NCI-H526 treated with DMSO at 0.1 percent for 48 hours (cell line): Measurements from ENCODE around the gene CNPY3.
A peak's percentile ranks its signal among the peaks of the same experiment; 100 is the strongest.

Experiments used
- DNase-seq: peaks from one replicate; lab custom pipeline; 2025; lab: John Stamatoyannopoulos, UW

CNPY3 gene

GRCh38 chr6:42960243-42961019 lies 31.2 kb downstream of the CNPY3 start, which contains the start of gene GNMT:
Gene GNMT, plus strand, starts transcription at chr6:42960754. Its CDS starts 14 bp downstream, at chr6:42960768.
- peak; percentile 67 for DNase-seq

- DNase-seq: no peak
Observed at GRCh38 chr6:42961020-42961470, 31.8 kb downstream of the CNPY3 start.

- DNase-seq: no peak
Observed at GRCh38 chr6:42962096-42962495, 32.8 kb downstream of the CNPY3 start.

- DNase-seq: no peak
Observed at GRCh38 chr6:42962502-42963178, 33.4 kb downstream of the CNPY3 start.

- DNase-seq: no peak
Observed at GRCh38 chr6:42963179-42963854, 34.0 kb downstream of the CNPY3 start.

- peak; percentile 24 for DNase-seq
Observed at GRCh38 chr6:42963855-42964605, 34.8 kb downstream of the CNPY3 start.

- no peak for DNase-seq
Observed at GRCh38 chr6:42966571-42966970, 37.3 kb downstream of the CNPY3 start.

- DNase-seq: no peak
Observed at GRCh38 chr6:42967228-42967627, 37.9 kb downstream of the CNPY3 start.

GRCh38 chr6:42968126-42968701 lies 38.9 kb downstream of the CNPY3 start:
- no peak for DNase-seq

- no peak for DNase-seq
Observed at GRCh38 chr6:42968783-42969182, 39.5 kb downstream of the CNPY3 start.

- no peak for DNase-seq
Observed at GRCh38 chr6:42969431-42969830, 40.2 kb downstream of the CNPY3 start.

GRCh38 chr6:42969934-42970333 lies 40.7 kb downstream of the CNPY3 start:
- no peak for DNase-seq

- DNase-seq: no peak
Observed at GRCh38 chr6:42970871-42971612, 41.8 kb downstream of the CNPY3 start.

GRCh38 chr6:42971746-42972327 lies 42.6 kb downstream of the CNPY3 start:
- DNase-seq: no peak

- no peak for DNase-seq
Observed at GRCh38 chr6:42973926-42974325, 44.6 kb downstream of the CNPY3 start.

GRCh38 chr6:42974919-42975505 lies 45.7 kb downstream of the CNPY3 start:
- no peak for DNase-seq

- DNase-seq: no peak
Observed at GRCh38 chr6:42978487-42978838, 49.2 kb downstream of the CNPY3 start.

- DNase-seq: peak; percentile 80
Observed at GRCh38 chr6:42978839-42979522, 49.7 kb downstream of the CNPY3 start, which contains the start of gene PEX6. Gene PEX6, minus strand, starts transcription at chr6:42979181. Its CDS starts 31 bp downstream, at chr6:42979150.

GRCh38 chr6:42979523-42980177 lies 50.4 kb downstream of the CNPY3 start:
- DNase-seq: no peak
